H1 (cell line): ENCODE results near the gene YARS2. TPM values are rescaled to one million over a fixed set of nuclear protein-coding genes. Genes with fewer than 3 reads are reported as not detected.
A peak's percentile ranks its signal among the peaks of the same experiment; 100 is the strongest.

Source experiments
- PHF8 ChIP-seq: fragments of 200-600 bp; sonication (generic); conservative IDR thresholded peaks from 2 replicates; pipeline ENCODE4 v1.7.1; 2012; ENCODE audit warnings: low read depth, mild to moderate bottlenecking, inconsistent platforms, low read length, moderate library complexity
- polyA plus RNA-seq, 7 experiments: library from polyadenylated mRNA; depleted of rRNA in 3 of 7; stranded (reverse) in 5 of 7; unstranded in 2 of 7; fragments of >200 nt in 5 of 7; fragments of 200-250 nt in 2 of 7; gene quantifications; 1 replicate in 5 of 7; 2 replicates in 1 of 7; 4 replicates in 1 of 7; pipeline versions ENCODE4 v1.2.1 to v1.2.3, GENCODE V29; 2011 to 2013; ENCODE audit warnings: missing spikeins in 2 of 7, mixed read lengths in 2 of 7
- total RNA-seq: library from RNA; stranded (reverse); fragmentation: NEBNext Ultra II Directional; extraction: Animal tissue kit (Norgen Biotek cat#: 25700); gene quantifications from 2 replicates; pipeline ENCODE4 v1.2.1, GENCODE V29; 2021

YARS2 gene
- total and polyA plus RNA-seq, 2 of the 8 experiments (the other 6 are each of a cell fraction or from before 2014, with no cell fraction given), result 29.9 to 41.4 TPM

DNA sequence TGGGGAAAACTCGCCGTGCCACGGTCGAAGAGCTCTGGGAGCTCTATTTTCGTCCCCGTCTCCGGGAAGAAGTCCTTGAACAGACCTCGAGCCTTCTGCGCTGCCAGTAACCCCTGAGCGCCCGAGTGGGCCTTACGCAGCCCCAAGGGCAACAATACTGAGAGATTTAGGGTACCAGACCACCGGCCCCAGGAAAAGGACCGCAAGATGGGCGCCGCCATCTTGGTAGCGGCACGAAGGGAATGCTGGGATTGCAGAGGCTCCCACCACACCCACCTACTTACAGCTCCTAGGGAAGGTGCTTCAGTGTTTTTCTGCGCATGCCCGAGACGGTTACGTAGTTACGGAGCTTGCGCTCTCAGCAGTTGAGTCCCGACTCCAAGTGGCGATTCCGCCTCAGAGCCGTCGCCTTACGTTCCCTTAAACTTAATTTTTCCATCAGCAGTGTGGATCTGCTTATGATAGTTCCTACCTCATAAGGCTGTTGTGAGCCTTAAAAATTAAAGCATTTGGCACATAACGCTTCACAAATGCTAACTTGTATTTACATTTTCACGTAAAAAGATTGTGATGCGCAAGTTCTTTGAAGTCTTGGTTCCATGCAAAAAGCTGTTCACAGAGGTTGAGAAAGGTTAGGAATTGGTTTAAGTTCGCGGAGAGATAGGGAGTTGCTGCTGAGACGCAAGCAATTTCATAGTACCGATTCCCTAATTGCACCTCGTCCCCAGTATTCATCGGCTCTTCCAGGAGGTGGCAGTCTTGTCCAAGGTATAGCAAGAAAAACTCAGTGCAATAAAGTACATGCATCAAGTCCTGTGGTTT is at the start of gene YARS2 (continued):
- peak; percentile 99 for TF ChIP-seq PHF8
